Keratinocyte (primary cell): ENCODE data around the gene IGF1R. TPM values are rescaled to one million over a fixed set of nuclear protein-coding genes. Genes with fewer than 3 reads are reported as not detected.

Source experiments
- DNase-seq: peaks from one replicate; pipeline ENCODE4 v3.0.0-alpha.2; 2011; ENCODE audit warnings: low read depth, missing footprints, low spot score
- FAIRE-seq: peaks from 2 replicates; lab custom pipeline; 2011; peaks lifted over from hg19 to GRCh38; lab: Jason Lieb, UNC
- H2AFZ ChIP-seq: 2 replicates; pipeline ENCODE4 v1.6.0; 2012; ENCODE audit warnings: low read length, control low read depth, inconsistent platforms; ENCODE audit not compliant: control insufficient read depth
- H3K27ac ChIP-seq: 2 replicates; pipeline ENCODE4 v1.5.1; 2011; ENCODE audit warnings: low read length; ENCODE audit not compliant: control insufficient read depth, insufficient read depth
- H3K27me3 ChIP-seq: 3 replicates; pipeline ENCODE4 v1.6.0; 2011; ENCODE audit warnings: low read length; ENCODE audit not compliant: control insufficient read depth, insufficient read depth; ENCODE audit errors: extremely low read depth
- H3K36me3 ChIP-seq, 2 experiments: 2 replicates in 1 of 2; 3 replicates in 1 of 2; pipeline ENCODE4 v1.5.1; 2011; ENCODE audit warnings: low read length in 2 of 2, mild to moderate bottlenecking in 1 of 2; ENCODE audit not compliant: control insufficient read depth in 2 of 2, insufficient read depth in 2 of 2; ENCODE audit errors: extremely low read depth in 1 of 2
- H3K4me1 ChIP-seq: 3 replicates; pipeline ENCODE4 v1.5.1; 2011; ENCODE audit warnings: low read length; ENCODE audit not compliant: control insufficient read depth, insufficient read depth; ENCODE audit errors: extremely low read depth
- H3K4me2 ChIP-seq: 3 replicates; pipeline ENCODE4 v1.6.0; 2011; ENCODE audit warnings: low read depth, low read length; ENCODE audit not compliant: control insufficient read depth, insufficient read depth; ENCODE audit errors: extremely low read depth
- H3K4me3 ChIP-seq, 3 experiments: fragments of 200-600 bp in 1 of 3; sonication (generic) in 1 of 3; 2 replicates in 2 of 3; 3 replicates in 1 of 3; pipeline ENCODE4 v1.5.1; 2011 to 2016; ENCODE audit warnings: low read length in 3 of 3, mild to moderate bottlenecking in 3 of 3, control low read depth in 2 of 3, inconsistent platforms in 1 of 3, low read depth in 1 of 3, mixed read lengths in 1 of 3, mixed run types in 1 of 3, moderate library complexity in 1 of 3; ENCODE audit not compliant: control insufficient read depth in 2 of 3, insufficient read depth in 2 of 3; ENCODE audit errors: extremely low read depth in 1 of 3
- H3K79me2 ChIP-seq: 2 replicates; pipeline ENCODE4 v1.6.0; 2012; ENCODE audit warnings: low read length; ENCODE audit not compliant: control insufficient read depth, insufficient read depth
- H3K9ac ChIP-seq: 3 replicates; pipeline ENCODE4 v1.6.0; 2011; ENCODE audit warnings: low read length; ENCODE audit not compliant: control insufficient read depth, insufficient read depth; ENCODE audit errors: extremely low read depth
- H3K9me1 ChIP-seq: 3 replicates; pipeline ENCODE4 v1.6.0; 2011; ENCODE audit warnings: low read length; ENCODE audit not compliant: control insufficient read depth, insufficient read depth; ENCODE audit errors: extremely low read depth
- H3K9me3 ChIP-seq: 2 replicates; pipeline ENCODE4 v1.5.1; 2012; ENCODE audit warnings: low read depth, low read length; ENCODE audit not compliant: control insufficient read depth
- H4K20me1 ChIP-seq: 3 replicates; pipeline ENCODE4 v1.6.0; 2011; ENCODE audit warnings: low read length; ENCODE audit not compliant: control insufficient read depth, insufficient read depth; ENCODE audit errors: extremely low read depth
- CTCF ChIP-seq, 3 experiments: IDR thresholded peaks in 1 of 3; conservative IDR thresholded peaks in 1 of 3; optimal IDR thresholded peaks in 1 of 3; 2 replicates in 2 of 3; 3 replicates in 1 of 3; pipeline versions ENCODE3 to v1.5.1; 2011; ENCODE audit warnings: low read length in 3 of 3, mild to moderate bottlenecking in 3 of 3, moderate library complexity in 2 of 3, control low read depth in 1 of 3, inconsistent platforms in 1 of 3; ENCODE audit not compliant: insufficient read depth in 2 of 3; ENCODE audit errors: extremely low read depth in 1 of 3
- EZH2 ChIP-seq: IDR thresholded peaks from one replicate; pipeline ENCODE4 v1.6.1; 2012; ENCODE audit warnings: inconsistent platforms, mild to moderate bottlenecking, low read length, moderate library complexity
- dilution Hi-C: fragments of 300-500 bp; cut with MboI; formaldehyde crosslinking; loops from one replicate; pipeline ENCODE4 v1.7.0; 2020; ENCODE audit warnings: low sequenced_read_pairs; ENCODE audit not compliant: extremely low pct_ligation_motif_present
- polyA plus RNA-seq, 5 experiments: library from polyadenylated mRNA; depleted of rRNA in 3 of 5; stranded (reverse) in 3 of 5; stranded (forward) in 1 of 5; unstranded in 1 of 5; fragments of >200 nt; gene quantifications; 1 replicate in 1 of 5; 2 replicates in 3 of 5; 3 replicates in 1 of 5; pipeline versions ENCODE4 v1.2.1 to v1.2.3, GENCODE V29; 2011 to 2012; ENCODE audit warnings: missing spikeins in 2 of 5, low read depth in 1 of 5, low replicate concordance in 1 of 5

IGF1R gene
- polyA plus RNA-seq, 1 donor (not counting 4 experiments of a cell fraction or from before 2014, with no cell fraction given): 14.5 TPM

GRCh38 chr15:98894312-98894711, 246.0 kb downstream of the IGF1R start:
- no peaks in the 10 kb centered on the region for H3K9me1 ChIP-seq
- peaks cover 51% of the 10 kb centered on the region for H3K4me1 ChIP-seq
- no peak overlapping the region for H3K27ac ChIP-seq
- no peak overlapping the region for H3K9ac ChIP-seq
- no peak for TF ChIP-seq EZH2
- no peaks in the 10 kb centered on the region for H4K20me1 ChIP-seq
- peaks cover 3 to 7% of the 10 kb centered on the region in 2 experiments for H3K36me3 ChIP-seq
- no peak for FAIRE-seq
- H3K4me3 ChIP-seq: no peak overlapping the region
- no peak overlapping the region for H2AFZ ChIP-seq
- no peak for DNase-seq
- no peaks in the 10 kb centered on the region for H3K9me3 ChIP-seq
- H3K4me2 ChIP-seq: no peak overlapping the region
- H3K79me2 ChIP-seq: peaks cover 31% of the 10 kb centered on the region
- H3K27me3 ChIP-seq: no peaks in the 10 kb centered on the region
- dilution Hi-C loops: no loop called here

- Histone ChIP-seq H2AFZ (no peak overlapping the region), H3K9ac (peak overlapping the region; percentile 46), H4K20me1 (no peaks in the 10 kb centered on the region), H3K9me1 (no peaks in the 10 kb centered on the region), H3K4me3 (no peak overlapping the region), H3K27me3 (no peaks in the 10 kb centered on the region), H3K79me2 (peaks cover 36% of the 10 kb centered on the region), H3K4me2 (peak overlapping the region; percentile 62), H3K4me1 (peaks cover 52% of the 10 kb centered on the region), H3K9me3 (no peaks in the 10 kb centered on the region), H3K36me3 (peaks cover 3 to 4% of the 10 kb centered on the region in 2 experiments), H3K27ac (peak overlapping the region; percentile 93)
- TF ChIP-seq CTCF (optimal IDR thresholded peaks at IDR 0.05 in 1 of 3, IDR thresholded peaks at IDR 0.05 in 1 of 3, conservative IDR thresholded peaks at IDR 0.05 in 1 of 3; ENCODE audit: extremely low read depth in 1 of 3, insufficient read depth in 2 of 3, low read length in 3 of 3) (no peak), EZH2 (no peak)
- DNase-seq (no peak), FAIRE-seq (peak; percentile 84)
- dilution Hi-C loops: no loop called here
These were observed 247.8 kb downstream of the IGF1R start for GRCh38 chr15:98896002-98896721.
